Stimulated activated CD8-positive, alpha-beta memory T cell treated with anti-CD3 and anti-CD28 coated beads, Interleukin-12 subunit alpha, Interleukin-12 subunit beta, amount 100 ng/mL, for 4 hours (primary cell): ENCODE results near the gene CCDC177.
"Not testable (repeated sequence)": the region's sequence is repeated elsewhere in the genome, so short reads cannot be mapped to it uniquely, and the experiment has no call there.

Experiments used
- DNase-seq: peaks from one replicate; pipeline ENCODE4 v3.0.0-alpha.2; 2020; ENCODE audit warnings: low read depth

Gene CCDC177

GRCh38 chr14:69599431-69599830 is 24.8 kb upstream of the CCDC177 start:
- DNase-seq, result not testable (repeated sequence)

GRCh38 chr14:69595336-69595735 is 20.7 kb upstream of the CCDC177 start:
- DNase-seq, result no peak

DNA sequence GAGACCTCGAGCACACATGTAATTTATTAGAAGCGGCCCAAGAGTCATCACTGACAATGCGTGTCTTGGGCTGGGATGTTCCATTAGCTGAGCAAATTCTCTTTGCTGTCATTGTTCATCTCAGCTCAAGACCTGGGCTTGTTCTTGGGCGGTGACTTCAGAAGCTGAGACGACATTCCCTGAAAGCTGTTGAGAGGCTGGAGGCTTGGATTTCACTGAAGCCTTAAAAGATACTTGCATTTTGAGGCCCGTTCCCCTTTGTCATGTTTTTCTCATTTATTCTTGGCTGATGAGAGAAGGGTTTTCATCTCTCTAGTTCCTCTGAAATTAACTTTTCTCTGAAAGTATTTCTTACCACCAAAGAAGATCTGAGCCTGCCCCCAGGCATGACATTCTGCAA is 20.2 kb upstream of the CCDC177 start:
- DNase-seq, result no peak

DNA sequence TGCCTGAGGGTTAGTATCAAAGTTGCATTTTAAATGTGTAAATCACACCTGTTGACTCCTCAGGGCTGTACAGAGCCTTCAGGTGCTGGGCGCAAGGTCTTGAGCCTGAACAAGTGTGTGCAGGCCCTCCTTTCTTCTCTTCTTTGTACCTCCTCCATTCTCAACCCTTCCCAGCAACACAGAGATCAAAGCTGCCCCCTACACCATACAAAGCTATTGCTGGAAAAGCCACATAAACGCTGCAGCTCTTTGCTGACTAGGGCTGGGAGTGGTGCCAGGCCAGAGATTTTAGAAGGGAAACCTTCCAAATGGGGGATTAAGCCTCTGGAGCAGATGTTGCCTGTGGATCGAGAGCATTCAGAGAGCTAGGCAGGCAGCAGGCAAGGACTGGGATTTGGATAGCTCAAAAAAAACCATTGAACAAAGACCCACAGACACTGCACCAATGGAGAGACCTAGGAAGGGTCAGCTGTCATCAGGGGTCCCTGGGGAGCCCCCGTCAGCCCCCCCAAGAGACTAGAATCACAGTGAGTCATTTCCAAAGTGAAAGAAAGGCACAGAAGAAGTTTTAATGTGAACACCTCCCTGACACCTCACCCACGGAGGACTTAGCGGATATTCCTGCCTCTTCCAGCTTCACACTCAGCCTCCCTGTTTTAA is 18.5 kb upstream of the CCDC177 start:
- DNase-seq, result no peak

DNA sequence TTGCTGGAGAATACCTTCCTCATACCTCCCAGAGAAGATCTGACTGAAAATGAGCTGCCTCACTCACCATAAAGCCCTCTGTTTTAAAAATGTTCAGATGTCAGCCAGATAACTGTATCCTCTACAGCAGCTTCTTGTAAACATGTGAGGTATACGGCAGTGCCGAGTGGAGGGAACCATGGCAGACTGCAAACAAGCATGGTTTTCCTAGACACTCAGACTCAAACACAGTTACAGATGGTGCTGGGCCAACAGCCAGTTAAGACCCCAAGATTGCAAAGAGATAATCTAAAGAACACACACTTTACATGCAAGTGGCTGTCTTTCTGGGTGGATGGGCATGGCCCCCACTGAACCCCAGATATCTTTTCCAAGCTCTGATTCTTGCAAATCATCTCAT is 16.6 kb upstream of the CCDC177 start:
- no peak for DNase-seq

- no peak for DNase-seq
These were observed 12.7 kb upstream of the CCDC177 start for GRCh38 chr14:69587389-69587788.

- DNase-seq, result no peak
These were observed 11.7 kb upstream of the CCDC177 start for GRCh38 chr14:69586404-69586803.

DNA sequence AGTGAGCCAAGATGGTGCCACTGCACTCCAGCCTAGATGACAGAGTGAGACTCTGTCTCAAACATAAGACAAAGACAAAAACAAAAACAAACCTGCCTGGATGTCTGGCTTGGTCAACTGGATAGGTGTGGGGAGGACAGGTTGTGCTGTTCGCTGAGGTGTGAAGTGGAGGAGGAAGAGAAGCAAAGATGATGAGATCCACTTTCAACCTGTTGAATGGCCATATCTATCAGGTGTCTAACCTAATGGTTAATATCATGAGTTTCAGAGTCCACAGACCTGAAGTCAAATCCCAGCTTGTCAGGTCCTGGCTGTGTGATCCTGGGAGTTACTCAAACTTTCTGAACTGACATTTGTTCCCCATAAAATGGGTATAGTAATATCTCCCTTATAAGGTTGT is 9.7 kb upstream of the CCDC177 start:
- no peak for DNase-seq

GRCh38 chr14:69582829-69583228 is 8.2 kb upstream of the CCDC177 start:
- DNase-seq, result no peak

DNA sequence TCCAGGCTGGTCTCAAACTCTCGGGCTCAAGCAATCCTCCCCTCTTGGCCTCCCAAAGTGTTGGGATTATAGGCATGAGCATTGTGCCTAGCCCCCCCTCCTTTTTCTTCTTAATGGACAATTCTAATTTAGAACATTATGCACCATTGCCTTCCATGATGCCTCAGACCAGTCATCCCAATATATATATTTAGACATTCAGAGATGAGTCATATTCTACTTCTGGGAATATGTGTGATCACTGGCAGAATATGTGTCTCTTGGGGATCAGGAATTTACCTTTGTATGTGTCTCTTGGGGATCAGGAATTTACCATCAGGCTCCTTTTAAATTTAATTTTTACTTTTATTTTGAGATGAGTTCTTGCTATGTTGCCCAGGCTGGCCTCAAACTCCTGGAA is 7.5 kb upstream of the CCDC177 start:
- DNase-seq, result no peak

- no peak for DNase-seq
These were observed 6.8 kb upstream of the CCDC177 start for GRCh38 chr14:69581316-69581935.

GRCh38 chr14:69580009-69580577 is 5.4 kb upstream of the CCDC177 start:
- no peak for DNase-seq

- no peak for DNase-seq
These were observed 4.8 kb upstream of the CCDC177 start for GRCh38 chr14:69579476-69579875.

GRCh38 chr14:69574954-69575295 is 254 bp upstream of the CCDC177 start:
- no peak for DNase-seq

GRCh38 chr14:69573831-69574262 is 824 bp downstream of the CCDC177 start:
- no peak for DNase-seq

DNA sequence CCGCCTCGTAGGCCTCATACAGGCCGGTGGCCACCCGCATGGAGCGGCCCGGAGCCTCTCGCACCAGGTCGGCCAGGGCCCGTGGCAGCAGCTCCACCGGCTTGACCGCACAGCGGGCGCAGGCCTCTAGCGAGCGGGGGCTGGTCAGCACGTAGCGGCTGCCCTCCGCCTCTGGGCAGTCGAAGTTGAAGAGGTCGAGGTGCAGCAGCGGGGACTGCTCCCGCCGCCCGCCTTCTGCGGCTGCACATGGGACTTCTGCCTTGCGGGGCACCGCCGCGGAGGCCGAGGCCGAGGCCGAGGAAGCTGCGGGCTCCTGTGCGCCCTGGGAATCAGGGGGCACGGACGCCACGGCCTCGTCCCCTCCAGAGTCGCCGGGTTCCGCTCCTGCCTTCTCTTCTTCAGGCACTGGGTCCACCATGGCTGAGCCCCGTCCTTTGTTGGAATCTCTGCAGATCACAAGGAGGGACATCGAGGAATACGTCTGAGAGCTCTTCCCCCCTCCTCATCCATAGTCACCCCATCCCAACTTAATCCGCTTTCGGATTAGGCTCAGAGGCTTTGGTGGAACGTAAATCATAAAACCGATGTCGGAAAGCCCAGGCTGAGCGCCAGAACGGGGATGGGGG is 1.4 kb downstream of the CCDC177 start:
- no peak for DNase-seq

DNA sequence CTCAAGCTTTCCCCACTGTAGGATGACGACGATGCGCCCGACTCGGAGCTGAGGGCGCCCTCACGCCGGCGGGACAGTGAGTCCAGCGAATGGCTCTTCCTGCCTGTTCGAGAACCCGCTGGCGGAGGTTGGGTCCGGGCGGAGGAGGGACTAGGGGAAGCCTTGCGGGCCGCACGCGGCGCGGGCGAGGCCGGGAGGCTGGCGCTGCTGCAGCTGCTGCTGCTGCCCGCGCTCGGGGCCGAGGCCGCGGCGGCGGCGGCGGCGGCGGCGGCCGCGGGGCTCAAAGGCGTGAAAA is 1.9 kb downstream of the CCDC177 start:
- DNase-seq, result no peak

GRCh38 chr14:69572030-69572840 is 2.4 kb downstream of the CCDC177 start:
- no peak for DNase-seq

DNA sequence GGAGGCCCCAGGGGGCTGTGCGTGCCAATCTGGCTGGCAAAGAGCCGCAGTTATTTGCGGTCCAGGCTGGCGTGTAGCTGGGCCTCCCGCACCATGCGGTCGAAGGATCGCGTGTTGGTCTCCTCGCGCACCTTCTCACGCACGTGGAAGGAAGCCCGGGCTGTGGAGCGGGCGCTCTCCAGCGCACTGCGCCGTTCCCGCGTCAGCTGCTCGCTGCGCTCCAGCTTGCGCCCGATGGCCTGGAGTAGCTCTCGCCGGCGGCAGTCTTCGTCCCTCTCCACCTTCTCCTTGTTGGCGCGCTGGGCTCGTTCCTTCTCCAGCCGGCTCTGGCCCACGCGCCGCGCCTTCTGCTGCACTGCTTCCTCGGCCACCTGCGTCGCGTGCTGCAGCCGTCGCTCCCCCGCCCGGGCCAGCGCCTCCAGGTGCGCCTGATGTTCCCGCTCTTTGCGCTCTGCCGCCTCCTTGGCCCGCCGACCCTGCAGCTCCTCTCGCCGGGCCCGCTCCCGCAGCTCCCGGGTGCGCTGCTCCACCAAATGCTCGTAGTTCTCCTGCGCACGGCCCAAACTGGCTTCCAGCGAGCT is 3.1 kb downstream of the CCDC177 start:
- no peak for DNase-seq

GRCh38 chr14:69570836-69571330 is 3.8 kb downstream of the CCDC177 start:
- DNase-seq, result no peak

DNA sequence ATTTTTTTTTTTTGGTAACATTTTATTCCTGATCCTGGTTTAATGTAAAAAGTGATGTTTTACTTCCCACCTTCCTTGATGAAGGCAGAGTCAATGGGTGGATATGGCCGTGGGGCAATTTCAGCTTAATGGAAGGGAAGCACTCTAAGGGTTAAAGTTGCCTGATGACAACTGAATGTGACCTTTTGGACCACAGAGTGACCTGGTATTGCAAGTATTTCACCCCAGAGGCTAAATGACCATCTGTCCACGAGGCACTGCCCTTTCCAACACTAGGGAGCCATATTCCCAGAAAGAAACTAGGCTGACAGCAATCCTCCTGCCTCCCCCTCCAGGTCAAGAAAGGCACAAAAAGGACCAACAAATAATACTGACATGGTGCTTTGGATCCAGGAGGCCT is 4.8 kb downstream of the CCDC177 start:
- DNase-seq, result no peak

DNA sequence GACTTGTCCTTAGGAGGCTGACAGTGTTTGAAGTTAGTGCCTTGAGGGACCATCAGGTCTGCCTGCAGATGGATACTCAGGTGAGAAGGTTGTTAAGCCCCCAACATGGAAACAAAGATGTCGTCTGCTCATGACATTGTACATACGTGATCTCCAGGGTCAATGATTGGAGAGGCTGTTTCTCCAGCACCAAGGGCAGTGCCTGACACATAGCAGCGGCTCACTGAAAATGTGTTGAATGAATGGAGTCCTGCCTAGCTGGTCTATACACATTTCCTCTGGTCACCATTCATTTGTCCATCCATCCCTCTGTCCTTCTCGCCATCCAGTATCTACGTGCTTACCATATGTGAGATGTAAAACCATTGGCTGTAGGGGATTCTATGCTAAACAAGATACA is 7.1 kb downstream of the CCDC177 start:
- DNase-seq, result no peak
